Measurements from ENCODE around the gene RHBDD1.

RHBDD1 gene

GRCh38 chr2:226911932-226912331 is 76.1 kb downstream of the RHBDD1 start:
- TF ChIP-seq, protein P1, sequence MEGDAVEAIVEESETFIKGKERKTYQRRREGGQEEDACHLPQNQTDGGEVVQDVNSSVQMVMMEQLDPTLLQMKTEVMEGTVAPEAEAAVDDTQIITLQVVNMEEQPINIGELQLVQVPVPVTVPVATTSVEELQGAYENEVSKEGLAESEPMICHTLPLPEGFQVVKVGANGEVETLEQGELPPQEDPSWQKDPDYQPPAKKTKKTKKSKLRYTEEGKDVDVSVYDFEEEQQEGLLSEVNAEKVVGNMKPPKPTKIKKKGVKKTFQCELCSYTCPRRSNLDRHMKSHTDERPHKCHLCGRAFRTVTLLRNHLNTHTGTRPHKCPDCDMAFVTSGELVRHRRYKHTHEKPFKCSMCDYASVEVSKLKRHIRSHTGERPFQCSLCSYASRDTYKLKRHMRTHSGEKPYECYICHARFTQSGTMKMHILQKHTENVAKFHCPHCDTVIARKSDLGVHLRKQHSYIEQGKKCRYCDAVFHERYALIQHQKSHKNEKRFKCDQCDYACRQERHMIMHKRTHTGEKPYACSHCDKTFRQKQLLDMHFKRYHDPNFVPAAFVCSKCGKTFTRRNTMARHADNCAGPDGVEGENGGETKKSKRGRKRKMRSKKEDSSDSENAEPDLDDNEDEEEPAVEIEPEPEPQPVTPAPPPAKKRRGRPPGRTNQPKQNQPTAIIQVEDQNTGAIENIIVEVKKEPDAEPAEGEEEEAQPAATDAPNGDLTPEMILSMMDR (IDR thresholded peaks at IDR 0.05; ENCODE audit: borderline replicate concordance, control extremely low read depth, extremely low read depth, insufficient read depth, missing control alignments), result no peak
- in situ Hi-C loops (cut with MboI; ENCODE audit: low sequenced_read_pairs, unreplicated experiment), result no loop called here
- no peak for DNase-seq (ENCODE audit: low spot score)

- TF ChIP-seq, protein P1 (IDR thresholded peaks at IDR 0.05; ENCODE audit: borderline replicate concordance, control extremely low read depth, extremely low read depth, insufficient read depth, missing control alignments), result no peak
- no peak for DNase-seq (ENCODE audit: low spot score)
- in situ Hi-C loops (cut with MboI; ENCODE audit: low sequenced_read_pairs, unreplicated experiment), result no loop called here
These were observed 77.8 kb downstream of the RHBDD1 start for GRCh38 chr2:226913641-226914040.

- in situ Hi-C loops (cut with MboI; ENCODE audit: low sequenced_read_pairs, unreplicated experiment), result no loop called here
- TF ChIP-seq, protein P1 (IDR thresholded peaks at IDR 0.05; ENCODE audit: borderline replicate concordance, control extremely low read depth, extremely low read depth, insufficient read depth, missing control alignments), result no peak
- no peak for DNase-seq (ENCODE audit: low spot score)
These were observed 80.0 kb downstream of the RHBDD1 start for GRCh38 chr2:226915846-226916360.

GRCh38 chr2:226916669-226917068 is 80.8 kb downstream of the RHBDD1 start:
- DNase-seq (ENCODE audit: low spot score), result no peak
- in situ Hi-C loops (cut with MboI; ENCODE audit: low sequenced_read_pairs, unreplicated experiment), result no loop called here
- TF ChIP-seq, protein P1 (IDR thresholded peaks at IDR 0.05; ENCODE audit: borderline replicate concordance, control extremely low read depth, extremely low read depth, insufficient read depth, missing control alignments), result no peak

DNA sequence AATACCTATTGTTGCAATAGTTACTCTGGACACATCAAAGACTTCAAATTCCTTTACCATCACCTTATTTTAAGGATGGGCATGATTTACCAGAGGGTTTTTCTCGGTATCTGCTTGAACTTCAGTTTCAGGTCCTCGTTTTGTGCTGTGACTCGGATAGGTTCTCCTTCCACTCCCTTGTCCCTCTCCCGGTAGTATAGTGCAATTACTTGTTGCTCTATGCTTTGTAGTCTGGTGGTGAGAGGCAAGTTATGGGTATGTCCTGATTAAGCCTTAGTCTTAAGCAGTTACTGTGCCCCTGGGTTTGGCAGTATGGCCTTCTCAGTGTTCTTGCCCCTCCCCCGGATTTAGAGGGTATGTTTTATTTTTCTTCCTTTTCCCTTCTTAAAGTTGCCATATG is 96.6 kb downstream of the RHBDD1 start:
- TF ChIP-seq, protein P1 (IDR thresholded peaks at IDR 0.05; ENCODE audit: borderline replicate concordance, control extremely low read depth, extremely low read depth, insufficient read depth, missing control alignments), result no peak
- DNase-seq (ENCODE audit: low spot score), result no peak
- in situ Hi-C loops (cut with MboI; ENCODE audit: low sequenced_read_pairs, unreplicated experiment), result no loop called here

DNA sequence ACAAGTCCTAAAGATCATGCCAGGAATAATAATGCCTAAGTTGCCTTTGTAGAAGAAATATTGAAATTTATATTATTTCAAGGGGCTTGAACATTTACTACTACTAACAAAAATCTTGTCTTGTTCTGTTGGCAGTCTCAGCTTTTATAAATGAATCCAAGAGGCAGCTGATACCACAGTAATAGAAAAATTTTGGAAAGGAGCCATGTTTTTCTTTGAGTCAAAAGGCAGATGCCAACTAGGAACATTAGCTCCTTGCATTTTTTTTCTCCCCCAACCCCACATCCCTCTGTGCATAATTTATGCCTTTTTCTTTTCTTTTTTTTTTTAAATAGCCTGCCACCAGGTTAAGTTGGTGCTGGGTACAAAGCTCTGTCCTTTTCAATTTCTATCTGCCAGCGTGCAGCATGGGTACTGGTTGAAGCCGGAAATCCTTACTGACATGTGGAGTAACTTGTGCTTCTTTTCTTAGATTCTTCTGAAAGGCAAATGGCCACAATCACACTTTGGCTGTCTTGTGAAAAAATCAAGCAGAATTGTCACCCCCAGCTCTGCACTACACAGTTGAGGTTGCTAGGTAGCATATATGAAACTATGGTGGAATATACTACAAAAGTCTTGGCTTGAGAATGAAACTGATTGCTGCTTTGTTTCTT is 98.8 kb downstream of the RHBDD1 start:
- DNase-seq (ENCODE audit: low spot score), result no peak
- in situ Hi-C loops (cut with MboI; ENCODE audit: low sequenced_read_pairs, unreplicated experiment), result no loop called here
- TF ChIP-seq, protein P1 (IDR thresholded peaks at IDR 0.05; ENCODE audit: borderline replicate concordance, control extremely low read depth, extremely low read depth, insufficient read depth, missing control alignments), result no peak

Data from GM13976 (cell line).